Endodermal cell (in vitro differentiated cells): ENCODE measurements around the gene GOLM1. TPM values are rescaled to one million over a fixed set of nuclear protein-coding genes. Genes with fewer than 3 reads are reported as not detected.

ENCODE experiments used
- DNase-seq: peaks from one replicate; pipeline ENCODE4 v3.0.0-alpha.2; 2017
- H3K27ac ChIP-seq: 2 replicates; pipeline ENCODE4 v1.5.1; 2013; ENCODE audit warnings: mild to moderate bottlenecking, low read depth, low read length, moderate library complexity
- H3K27me3 ChIP-seq: 2 replicates; pipeline ENCODE4 v1.6.1; 2013; ENCODE audit warnings: mild to moderate bottlenecking, low read length, moderate library complexity; ENCODE audit not compliant: insufficient read depth, control insufficient read depth, poor library complexity, severe bottlenecking
- H3K36me3 ChIP-seq: 2 replicates; pipeline ENCODE4 v1.7.0; 2013; ENCODE audit warnings: mild to moderate bottlenecking, low read length, moderate library complexity; ENCODE audit not compliant: control insufficient read depth, insufficient read depth
- H3K4me1 ChIP-seq: one replicate; pipeline ENCODE4 v1.7.0; 2013; ENCODE audit warnings: low read length; ENCODE audit not compliant: control insufficient read depth, insufficient read depth
- H3K4me3 ChIP-seq: 2 replicates; pipeline ENCODE4 v1.5.1; 2013; ENCODE audit warnings: mild to moderate bottlenecking, low read length, moderate library complexity
- H3K9ac ChIP-seq: 2 replicates; pipeline ENCODE4 v1.6.1; 2013; ENCODE audit warnings: mild to moderate bottlenecking, low read length, moderate library complexity; ENCODE audit not compliant: poor library complexity, severe bottlenecking; ENCODE audit errors: extremely low read depth
- H3K9me3 ChIP-seq: 2 replicates; pipeline ENCODE4 v1.6.1; 2013; ENCODE audit warnings: mild to moderate bottlenecking, low read length, moderate library complexity; ENCODE audit not compliant: control insufficient read depth
- H3K27ac Mint-ChIP-seq: 2 replicates; pipeline ENCODE4 v1.8.0; 2020; ENCODE audit warnings: mixed read lengths
- H3K27me3 Mint-ChIP-seq: 2 replicates; pipeline ENCODE4 v1.8.0; 2021; ENCODE audit warnings: mild to moderate bottlenecking, mixed read lengths; ENCODE audit not compliant: insufficient read depth
- H3K36me3 Mint-ChIP-seq: 2 replicates; pipeline ENCODE4 v1.8.0; 2020; ENCODE audit warnings: low read depth, mixed read lengths
- H3K4me1 Mint-ChIP-seq: 2 replicates; pipeline ENCODE4 v1.8.0; 2020; ENCODE audit warnings: mixed read lengths
- H3K4me3 Mint-ChIP-seq: 2 replicates; pipeline ENCODE4 v1.8.0; 2020; ENCODE audit warnings: mild to moderate bottlenecking, moderate library complexity, mixed read lengths
- H3K9me3 Mint-ChIP-seq: 2 replicates; pipeline ENCODE4 v1.8.0; 2020; ENCODE audit warnings: mild to moderate bottlenecking, mixed read lengths
- WGBS, 2 experiments: methylation state at CpG; one replicate each; pipeline versions ENCODE4 v1.1.5 to v1.1.7; 2013; ENCODE audit warnings: missing lambda C conversion rate in 2 of 2, mixed read lengths in 1 of 2; ENCODE audit not compliant: insufficient coverage in 1 of 2, insufficient read length in 1 of 2; 5-methylcytosine and 5-hydroxymethylcytosine counted together
- total RNA-seq, 2 donors: library from RNA; stranded (reverse); fragmentation: NEBNext Ultra II Directional in 1 of 2; extraction: Animal tissue kit (Norgen Biotek cat#: 25700) in 1 of 2; gene quantifications; 2 replicates in 1 of 2; 3 replicates in 1 of 2; pipeline ENCODE4 v1.2.1, GENCODE V29; 2021
- TF ChIP-seq, protein P1 (sequence below): fragments of 200-600 bp; sonication (generic); conservative IDR thresholded peaks from 2 replicates; pipeline ENCODE4 v1.5.0; 2021; ENCODE audit warnings: antibody characterized with exemption, mild to moderate bottlenecking

The GOLM1 gene
- total RNA-seq, 2 donors from 2014 or later = 64.5 to 66.4 TPM

DNA sequence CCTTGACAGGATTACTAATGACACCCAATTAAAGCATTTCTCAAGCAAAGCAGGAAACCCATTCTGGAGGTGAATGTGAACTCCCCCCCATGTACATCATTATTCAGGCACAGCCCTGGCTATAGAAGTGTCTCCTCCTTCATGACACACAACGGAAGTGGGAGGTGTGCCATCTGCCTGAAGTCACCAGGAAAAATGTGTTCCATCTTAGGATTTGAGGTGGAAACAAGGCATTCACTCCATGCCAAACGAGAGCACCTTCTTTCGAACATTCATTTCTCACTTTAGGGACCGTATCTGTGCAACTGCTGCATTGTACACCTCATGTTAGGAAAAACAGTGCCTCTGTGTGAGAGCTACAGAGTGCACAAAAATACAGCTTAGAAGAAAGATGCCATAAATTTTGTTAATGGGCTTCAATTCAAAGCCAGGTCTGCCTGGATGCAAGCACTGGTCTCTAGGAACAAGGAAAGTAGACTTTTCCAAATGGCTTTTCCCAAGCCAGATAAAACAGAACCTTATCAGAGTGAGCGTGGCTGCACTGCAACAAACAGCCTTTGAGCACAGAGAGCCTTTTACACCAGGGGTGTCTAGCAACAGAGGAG is 19.4 kb downstream of the GOLM1 start:
- 90 to 93% methylated on average over 4 to 5 of the region's 5 CpGs for WGBS, 2 experiments
- no peak for DNase-seq
- H3K4me3 ChIP-seq = no peak overlapping the region
- no peaks in the 10 kb centered on the region for H3K9me3 ChIP-seq
- peaks cover 9% of the 10 kb centered on the region for H3K36me3 ChIP-seq
- H3K27me3 ChIP-seq = no peaks in the 10 kb centered on the region
- H3K4me1 ChIP-seq = peaks cover 8% of the 10 kb centered on the region
- H3K36me3 Mint-ChIP-seq = peaks cover 24% of the 10 kb centered on the region
- no peak overlapping the region for H3K4me3 Mint-ChIP-seq
- no peak overlapping the region for H3K27ac ChIP-seq
- H3K4me1 Mint-ChIP-seq = peaks cover 14% of the 10 kb centered on the region
- H3K9me3 Mint-ChIP-seq = no peaks in the 10 kb centered on the region
- no peak overlapping the region for H3K9ac ChIP-seq
- no peak overlapping the region for H3K27ac Mint-ChIP-seq
- no peaks in the 10 kb centered on the region for H3K27me3 Mint-ChIP-seq
- TF ChIP-seq, protein P1, sequence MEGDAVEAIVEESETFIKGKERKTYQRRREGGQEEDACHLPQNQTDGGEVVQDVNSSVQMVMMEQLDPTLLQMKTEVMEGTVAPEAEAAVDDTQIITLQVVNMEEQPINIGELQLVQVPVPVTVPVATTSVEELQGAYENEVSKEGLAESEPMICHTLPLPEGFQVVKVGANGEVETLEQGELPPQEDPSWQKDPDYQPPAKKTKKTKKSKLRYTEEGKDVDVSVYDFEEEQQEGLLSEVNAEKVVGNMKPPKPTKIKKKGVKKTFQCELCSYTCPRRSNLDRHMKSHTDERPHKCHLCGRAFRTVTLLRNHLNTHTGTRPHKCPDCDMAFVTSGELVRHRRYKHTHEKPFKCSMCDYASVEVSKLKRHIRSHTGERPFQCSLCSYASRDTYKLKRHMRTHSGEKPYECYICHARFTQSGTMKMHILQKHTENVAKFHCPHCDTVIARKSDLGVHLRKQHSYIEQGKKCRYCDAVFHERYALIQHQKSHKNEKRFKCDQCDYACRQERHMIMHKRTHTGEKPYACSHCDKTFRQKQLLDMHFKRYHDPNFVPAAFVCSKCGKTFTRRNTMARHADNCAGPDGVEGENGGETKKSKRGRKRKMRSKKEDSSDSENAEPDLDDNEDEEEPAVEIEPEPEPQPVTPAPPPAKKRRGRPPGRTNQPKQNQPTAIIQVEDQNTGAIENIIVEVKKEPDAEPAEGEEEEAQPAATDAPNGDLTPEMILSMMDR = no peak

DNA sequence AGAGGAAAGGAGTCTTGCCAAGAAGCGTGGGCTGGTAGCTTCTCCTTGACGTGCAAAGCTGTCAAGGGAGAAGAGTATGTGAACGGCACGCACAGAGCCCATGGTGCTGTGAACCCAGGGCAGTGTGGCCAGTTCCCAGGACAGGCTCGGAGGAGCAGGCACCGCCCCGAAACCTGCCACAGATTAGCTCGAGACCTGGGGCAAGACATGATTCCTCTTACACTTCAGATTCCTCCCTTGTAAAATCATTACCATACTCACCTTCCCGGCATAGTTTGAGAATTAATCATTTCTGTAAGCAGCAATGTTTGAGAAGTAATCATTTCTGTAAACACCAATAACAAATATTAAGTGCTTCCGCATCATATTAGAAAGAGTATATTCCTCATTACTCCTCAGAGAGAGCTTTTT is 19.9 kb downstream of the GOLM1 start:
- Histone ChIP-seq H3K4me1 (peaks cover 8% of the 10 kb centered on the region), H3K27me3 (no peaks in the 10 kb centered on the region), H3K36me3 (peaks cover 9% of the 10 kb centered on the region), H3K27ac (no peak overlapping the region), H3K4me3 (no peak overlapping the region), H3K9ac (no peak overlapping the region), H3K9me3 (no peaks in the 10 kb centered on the region)
- Mint-ChIP-seq H3K9me3 (no peaks in the 10 kb centered on the region), H3K27ac (no peak overlapping the region), H3K4me1 (peaks cover 14% of the 10 kb centered on the region), H3K36me3 (peaks cover 29% of the 10 kb centered on the region), H3K27me3 (no peaks in the 10 kb centered on the region), H3K4me3 (no peak overlapping the region)
- DNase-seq = no peak
- 88 to 96% methylated on average over 5 to 10 of the region's 10 CpGs for WGBS, 2 experiments
- TF ChIP-seq, protein P1 = no peak

DNA sequence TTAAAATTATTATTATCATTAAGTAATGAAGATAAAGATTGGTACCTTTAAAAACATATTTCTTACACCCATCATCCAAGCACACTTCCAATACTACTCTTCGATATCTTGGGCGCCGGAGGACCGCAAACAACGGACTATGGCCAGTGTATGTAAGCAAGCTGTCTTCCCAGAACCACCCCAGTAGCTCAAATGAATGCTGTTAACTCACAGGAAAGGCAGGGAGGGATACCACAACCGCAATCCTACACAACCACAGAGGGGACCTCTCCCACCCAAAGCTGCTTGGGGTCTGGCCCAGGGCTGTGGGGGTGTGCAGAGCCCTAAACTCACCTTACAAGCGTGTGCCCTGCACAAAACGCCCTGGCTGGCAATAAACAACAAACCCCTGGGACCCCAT is 20.6 kb downstream of the GOLM1 start:
- H3K27ac ChIP-seq = no peak overlapping the region
- DNase-seq = no peak
- Mint-ChIP-seq H3K27ac (no peak overlapping the region), H3K27me3 (no peaks in the 10 kb centered on the region), H3K4me1 (peaks cover 15% of the 10 kb centered on the region), H3K9me3 (no peaks in the 10 kb centered on the region), H3K4me3 (no peak overlapping the region), H3K36me3 (peaks cover 31% of the 10 kb centered on the region)
- peaks cover 9% of the 10 kb centered on the region for H3K36me3 ChIP-seq
- H3K4me1 ChIP-seq = peaks cover 8% of the 10 kb centered on the region
- H3K4me3 ChIP-seq = no peak overlapping the region
- H3K9me3 ChIP-seq = no peaks in the 10 kb centered on the region
- H3K9ac ChIP-seq = no peak overlapping the region
- TF ChIP-seq, protein P1 = no peak
- H3K27me3 ChIP-seq = no peaks in the 10 kb centered on the region
- 94 to 98% methylated on average over 5 to 8 of the region's 8 CpGs for WGBS, 2 experiments
